HCT116 (cell line): ENCODE data around the gene PLCXD1.

ENCODE experiments used
- CEBPB ChIP-seq: IDR thresholded peaks from 2 replicates; pipeline ENCODE4 v1.6.1; 2012; ENCODE audit warnings: low read depth
- EZH2 ChIP-seq: fragments of 200-600 bp; sonication (generic); IDR thresholded peaks from 2 replicates; pipeline ENCODE4 v1.6.1; 2017; ENCODE audit warnings: antibody characterized with exemption, mixed run types
- POLR2A ChIP-seq: IDR thresholded peaks from 2 replicates; pipeline ENCODE4 v1.7.0; 2011; ENCODE audit warnings: borderline replicate concordance; ENCODE audit not compliant: insufficient read depth, insufficient read length; ENCODE audit errors: extremely low read depth
- POLR2AphosphoS5 ChIP-seq: IDR thresholded peaks from 2 replicates; pipeline ENCODE4 v1.6.1; 2011; ENCODE audit warnings: mild to moderate bottlenecking, low read depth, low read length, moderate library complexity
- ZFX ChIP-seq: fragments of 450-650 bp; IDR thresholded peaks from 2 replicates; pipeline ENCODE4 v1.6.1; 2017
- ZNF274 ChIP-seq: fragments of 200-500 bp; sonication (Bioruptor generic); IDR thresholded peaks from 2 replicates; pipeline ENCODE4 v1.6.1; 2014; ENCODE audit warnings: mild to moderate bottlenecking, low read depth, low read length, inconsistent platforms
- TF ChIP-seq, protein P1 (sequence below), 3 experiments: fragments of 200-600 bp in 1 of 3; sonication (generic) in 1 of 3; IDR thresholded peaks in 2 of 3; conservative IDR thresholded peaks in 1 of 3; 2 replicates each; pipeline ENCODE4 v1.5.1; 2012 to 2017; ENCODE audit warnings: low read depth in 2 of 3, low read length in 2 of 3, antibody characterized with exemption in 1 of 3, borderline replicate concordance in 1 of 3, control low read depth in 1 of 3, mild to moderate bottlenecking in 1 of 3, mixed read lengths in 1 of 3, mixed run types in 1 of 3, moderate library complexity in 1 of 3; ENCODE audit not compliant: insufficient read depth in 1 of 3
- TF ChIP-seq, protein P2 (sequence below): IDR thresholded peaks from 2 replicates; pipeline ENCODE4 v1.6.1; 2012

DNA sequence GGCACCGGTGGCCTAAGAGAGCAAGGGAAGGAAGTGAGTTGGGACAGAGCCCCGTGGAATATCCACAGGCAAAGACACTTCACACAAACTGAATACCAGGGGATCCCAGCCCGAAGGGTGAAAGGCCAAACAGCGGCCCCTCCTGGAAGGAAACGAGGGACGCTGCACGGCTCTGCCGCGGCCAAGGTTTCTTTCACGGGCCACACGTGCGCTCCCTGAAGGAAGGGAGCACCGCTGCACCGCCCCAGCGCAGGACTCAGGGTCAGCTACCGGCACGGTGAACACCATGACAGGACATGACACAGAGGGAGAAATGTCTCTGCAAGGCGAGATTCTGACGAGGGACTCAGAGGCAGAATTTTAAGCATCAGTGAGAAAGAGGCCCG is 69.0 kb downstream of the PLCXD1 start:
- TF ChIP-seq, protein P1, sequence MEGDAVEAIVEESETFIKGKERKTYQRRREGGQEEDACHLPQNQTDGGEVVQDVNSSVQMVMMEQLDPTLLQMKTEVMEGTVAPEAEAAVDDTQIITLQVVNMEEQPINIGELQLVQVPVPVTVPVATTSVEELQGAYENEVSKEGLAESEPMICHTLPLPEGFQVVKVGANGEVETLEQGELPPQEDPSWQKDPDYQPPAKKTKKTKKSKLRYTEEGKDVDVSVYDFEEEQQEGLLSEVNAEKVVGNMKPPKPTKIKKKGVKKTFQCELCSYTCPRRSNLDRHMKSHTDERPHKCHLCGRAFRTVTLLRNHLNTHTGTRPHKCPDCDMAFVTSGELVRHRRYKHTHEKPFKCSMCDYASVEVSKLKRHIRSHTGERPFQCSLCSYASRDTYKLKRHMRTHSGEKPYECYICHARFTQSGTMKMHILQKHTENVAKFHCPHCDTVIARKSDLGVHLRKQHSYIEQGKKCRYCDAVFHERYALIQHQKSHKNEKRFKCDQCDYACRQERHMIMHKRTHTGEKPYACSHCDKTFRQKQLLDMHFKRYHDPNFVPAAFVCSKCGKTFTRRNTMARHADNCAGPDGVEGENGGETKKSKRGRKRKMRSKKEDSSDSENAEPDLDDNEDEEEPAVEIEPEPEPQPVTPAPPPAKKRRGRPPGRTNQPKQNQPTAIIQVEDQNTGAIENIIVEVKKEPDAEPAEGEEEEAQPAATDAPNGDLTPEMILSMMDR (IDR thresholded peaks at IDR 0.05 in 2 of 3, conservative IDR thresholded peaks at IDR 0.05 in 1 of 3; ENCODE audit: borderline replicate concordance in 1 of 3, insufficient read depth in 1 of 3, low read depth in 2 of 3, low read length in 2 of 3) = no peak
- TF ChIP-seq ZFX (no peak), POLR2A (no peak), POLR2AphosphoS5 (no peak), ZNF274 (no peak), EZH2 (no peak), CEBPB (no peak)
- TF ChIP-seq, protein P2, sequence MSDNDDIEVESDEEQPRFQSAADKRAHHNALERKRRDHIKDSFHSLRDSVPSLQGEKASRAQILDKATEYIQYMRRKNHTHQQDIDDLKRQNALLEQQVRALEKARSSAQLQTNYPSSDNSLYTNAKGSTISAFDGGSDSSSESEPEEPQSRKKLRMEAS = no peak
